Gastroesophageal sphincter (tissue), 4 donors: ENCODE results near the gene GFM1. TPM values are rescaled to one million over a fixed set of nuclear protein-coding genes. Genes with fewer than 3 reads are reported as not detected.

Source experiments
- ATAC-seq: fragments of 150-250 bp; one replicate; pipeline ENCODE4 v1.9.1; 2016; ENCODE audit warnings: mild to moderate bottlenecking, moderate library complexity
- H3K27ac ChIP-seq, 4 donors: fragments of 200-600 bp; sonication (generic) in 3 of 4; 1 replicate in 3 of 4; 2 replicates in 1 of 4; pipeline ENCODE4 v1.5.1; 2016 to 2019
- H3K27me3 ChIP-seq: fragments of 200-600 bp; sonication (generic); one replicate; pipeline ENCODE4 v1.5.1; 2019
- H3K36me3 ChIP-seq, 2 donors: fragments of 200-600 bp; sonication (generic); one replicate each; pipeline ENCODE4 v1.5.1; 2019; ENCODE audit warnings: control low read depth in 1 of 2
- H3K4me1 ChIP-seq, 3 donors: fragments of 200-600 bp; sonication (generic); 1 replicate in 2 of 3; 2 replicates in 1 of 3; pipeline ENCODE4 v1.5.1; 2016 to 2019; ENCODE audit warnings: control low read depth in 2 of 3
- H3K4me3 ChIP-seq, 2 donors: fragments of 200-600 bp; sonication (generic); one replicate each; pipeline ENCODE4 v1.5.1; 2019; ENCODE audit warnings: mild to moderate bottlenecking in 1 of 2, moderate library complexity in 1 of 2
- H3K9me3 ChIP-seq, 3 donors: fragments of 200-600 bp; sonication (generic); one replicate each; pipeline ENCODE4 v1.5.1; 2017 to 2019; ENCODE audit warnings: control low read depth in 2 of 3
- EP300 ChIP-seq: sonication (generic); formaldehyde crosslinking; IDR thresholded peaks from one replicate; pipeline ENCODE4 v1.6.1; 2017; ENCODE audit warnings: antibody characterized with exemption, mild to moderate bottlenecking
- POLR2A ChIP-seq, 2 donors: fragments of 450-650 bp; IDR thresholded peaks; one replicate each; pipeline ENCODE4 v1.6.1; 2017; ENCODE audit warnings: antibody characterized with exemption in 2 of 2, mild to moderate bottlenecking in 2 of 2, moderate library complexity in 1 of 2
- POLR2AphosphoS5 ChIP-seq: sonication (generic); formaldehyde crosslinking; IDR thresholded peaks from one replicate; pipeline ENCODE4 v1.6.1; 2017; ENCODE audit warnings: antibody characterized with exemption
- WGBS, 2 donors: methylation state at CpG; one replicate each; pipeline ENCODE4 v1.1.5; 2018; ENCODE audit warnings: low coverage in 1 of 2; 5-methylcytosine and 5-hydroxymethylcytosine counted together
- total RNA-seq, 4 donors: library from RNA; depleted of rRNA; stranded (reverse); fragments of >200 nt; gene quantifications; one replicate each; pipeline ENCODE4 v1.1.0, GENCODE V29; 2016
- TF ChIP-seq, protein P1 (sequence below), 4 experiments: fragments of 200-600 bp in 2 of 4; fragments of 450-650 bp in 2 of 4; sonication (generic) in 1 of 4; IDR thresholded peaks; one replicate each; pipeline ENCODE4 v1.5.1; 2017 to 2019; ENCODE audit warnings: antibody characterized with exemption in 4 of 4, mild to moderate bottlenecking in 2 of 4, moderate library complexity in 2 of 4

Gene GFM1
- total RNA-seq, 4 donors from 2014 or later: 43.9 to 71.6 (median 51.4) TPM

DNA sequence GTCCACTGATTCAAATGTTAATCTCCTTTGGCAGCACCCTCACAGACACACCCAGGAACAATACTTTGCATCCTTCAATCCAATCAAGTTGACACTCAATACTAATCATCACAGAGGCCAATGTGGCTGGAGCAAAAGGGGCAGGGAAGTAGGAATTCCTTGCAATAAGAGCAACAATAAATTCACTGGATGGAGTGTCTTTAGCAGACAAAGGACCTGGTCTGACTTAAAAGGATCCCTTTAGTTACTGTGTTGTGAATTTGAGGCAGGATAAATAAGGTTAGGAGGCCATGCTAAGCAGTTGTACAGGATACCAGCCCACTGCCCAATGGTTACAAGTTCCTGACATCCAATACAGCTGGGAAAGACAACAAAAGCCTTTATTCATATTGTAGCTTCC lies 12.3 kb upstream of the GFM1 start:
- no peak overlapping the region for H3K27ac ChIP-seq
- no peaks in the 10 kb centered on the region for H3K36me3 ChIP-seq
- ATAC-seq: no peak
- H3K4me1 ChIP-seq: no peaks in the 10 kb centered on the region
- H3K27me3 ChIP-seq: no peaks in the 10 kb centered on the region
- TF ChIP-seq POLR2A (IDR thresholded peaks at IDR 0.05): no peak
- no peak for TF ChIP-seq POLR2AphosphoS5
- TF ChIP-seq, protein P1, sequence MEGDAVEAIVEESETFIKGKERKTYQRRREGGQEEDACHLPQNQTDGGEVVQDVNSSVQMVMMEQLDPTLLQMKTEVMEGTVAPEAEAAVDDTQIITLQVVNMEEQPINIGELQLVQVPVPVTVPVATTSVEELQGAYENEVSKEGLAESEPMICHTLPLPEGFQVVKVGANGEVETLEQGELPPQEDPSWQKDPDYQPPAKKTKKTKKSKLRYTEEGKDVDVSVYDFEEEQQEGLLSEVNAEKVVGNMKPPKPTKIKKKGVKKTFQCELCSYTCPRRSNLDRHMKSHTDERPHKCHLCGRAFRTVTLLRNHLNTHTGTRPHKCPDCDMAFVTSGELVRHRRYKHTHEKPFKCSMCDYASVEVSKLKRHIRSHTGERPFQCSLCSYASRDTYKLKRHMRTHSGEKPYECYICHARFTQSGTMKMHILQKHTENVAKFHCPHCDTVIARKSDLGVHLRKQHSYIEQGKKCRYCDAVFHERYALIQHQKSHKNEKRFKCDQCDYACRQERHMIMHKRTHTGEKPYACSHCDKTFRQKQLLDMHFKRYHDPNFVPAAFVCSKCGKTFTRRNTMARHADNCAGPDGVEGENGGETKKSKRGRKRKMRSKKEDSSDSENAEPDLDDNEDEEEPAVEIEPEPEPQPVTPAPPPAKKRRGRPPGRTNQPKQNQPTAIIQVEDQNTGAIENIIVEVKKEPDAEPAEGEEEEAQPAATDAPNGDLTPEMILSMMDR (IDR thresholded peaks at IDR 0.05): no peak
- TF ChIP-seq EP300: no peak
- no peak overlapping the region for H3K4me3 ChIP-seq
- no peaks in the 10 kb centered on the region for H3K9me3 ChIP-seq

DNA sequence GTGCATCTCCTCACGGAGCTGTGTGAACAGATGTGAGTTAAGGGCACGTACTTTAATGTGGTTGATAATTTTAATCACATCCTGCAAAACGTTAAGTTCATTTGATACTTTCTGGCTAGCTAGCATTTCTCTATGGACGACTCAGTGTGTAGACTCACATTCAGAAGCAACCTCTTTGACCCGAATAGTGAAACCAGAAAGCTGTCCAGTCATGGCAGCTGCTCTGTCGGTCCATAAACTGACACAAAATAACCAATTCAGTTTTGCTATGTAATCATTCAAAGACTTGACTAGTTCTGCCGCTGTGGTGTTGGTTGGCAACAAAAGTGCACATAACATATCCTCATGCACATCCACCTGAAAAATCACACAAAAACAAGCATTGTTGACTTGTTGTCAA lies 3.7 kb upstream of the GFM1 start:
- H3K4me1 ChIP-seq: peaks cover 0 to 13% (median 6%) of the 10 kb centered on the region in 3 donors
- TF ChIP-seq EP300: no peak
- no peak for TF ChIP-seq POLR2AphosphoS5
- TF ChIP-seq POLR2A (IDR thresholded peaks at IDR 0.05): no peak
- TF ChIP-seq, protein P1 (IDR thresholded peaks at IDR 0.05): no peak
- ATAC-seq: no peak
- no peak overlapping the region for H3K27ac ChIP-seq
- no peaks in the 10 kb centered on the region for H3K27me3 ChIP-seq
- no peaks in the 10 kb centered on the region for H3K36me3 ChIP-seq
- no peak overlapping the region for H3K4me3 ChIP-seq
- H3K9me3 ChIP-seq: no peaks in the 10 kb centered on the region
- WGBS, 2 donors: 82 to 91% methylated on average over 5 to 7 of the region's 7 CpGs

DNA sequence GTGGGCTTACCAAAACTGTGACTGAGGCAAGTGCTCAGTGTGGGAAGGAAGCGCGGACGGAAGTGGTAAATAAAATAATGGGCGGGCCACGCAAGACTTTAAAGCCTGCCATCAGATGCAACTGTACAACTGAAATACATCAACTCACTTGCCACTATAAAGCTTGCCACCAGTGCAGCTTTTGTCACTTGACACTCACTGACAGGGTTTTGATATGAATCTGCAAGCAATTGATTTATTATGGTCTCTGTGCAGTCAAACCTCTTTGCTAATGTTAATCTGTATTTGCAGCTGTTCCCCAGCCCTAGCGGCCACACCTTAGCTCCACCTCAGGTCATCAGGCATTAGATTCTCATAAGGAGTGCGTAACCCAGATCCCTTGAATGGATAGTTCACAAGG lies 2.3 kb upstream of the GFM1 start:
- Histone ChIP-seq H3K27me3 (no peaks in the 10 kb centered on the region), H3K9me3 (no peaks in the 10 kb centered on the region), H3K4me1 (peaks cover 0 to 23% (median 6%) of the 10 kb centered on the region in 3 donors), H3K27ac (no peak overlapping the region), H3K36me3 (peaks cover 0 to 6% of the 10 kb centered on the region in 2 donors), H3K4me3 (no peak overlapping the region)
- 86 to 93% methylated on average over 1 to 5 of the region's 7 CpGs for WGBS, 2 donors
- no peak for ATAC-seq
- TF ChIP-seq POLR2AphosphoS5: no peak
- TF ChIP-seq EP300: no peak
- TF ChIP-seq, protein P1 (IDR thresholded peaks at IDR 0.05): no peak
- TF ChIP-seq POLR2A (IDR thresholded peaks at IDR 0.05): no peak

DNA sequence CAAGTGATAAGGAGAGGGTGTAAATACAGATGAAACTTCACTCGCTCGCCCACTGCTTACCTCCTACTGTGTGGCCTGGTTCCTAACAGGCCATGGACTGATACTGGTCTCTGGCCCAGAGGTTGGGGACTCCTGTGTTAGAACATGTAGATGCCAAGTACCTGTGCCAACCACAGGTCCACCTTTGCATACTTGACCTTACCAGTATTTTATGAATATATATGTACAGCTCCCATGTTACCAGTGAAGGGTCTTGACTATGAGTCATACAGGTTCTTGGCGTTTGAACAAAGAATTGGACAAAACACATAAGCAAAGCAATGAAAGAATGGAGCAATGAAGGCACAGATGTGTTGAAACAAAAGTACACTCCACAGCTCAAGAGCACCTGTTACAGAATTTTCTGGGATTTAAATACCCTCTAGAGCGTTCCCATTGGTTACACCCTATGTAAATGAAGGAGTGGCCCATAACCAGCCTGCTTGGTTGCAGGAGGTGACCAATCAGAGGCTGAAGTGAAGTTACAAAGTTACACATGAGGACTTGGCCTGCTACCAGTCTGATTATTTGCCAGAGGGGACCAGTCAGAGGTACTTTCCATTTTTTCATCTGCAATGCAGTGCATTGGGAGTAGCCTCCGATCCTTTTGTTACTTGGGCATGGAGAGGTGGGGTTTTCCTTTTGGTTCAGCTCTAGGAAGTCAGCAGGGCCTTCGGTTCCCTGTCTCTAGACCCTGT lies 1.7 kb upstream of the GFM1 start:
- Histone ChIP-seq H3K36me3 (peaks cover 0 to 11% of the 10 kb centered on the region in 2 donors), H3K27me3 (no peaks in the 10 kb centered on the region), H3K27ac (no peak overlapping the region), H3K9me3 (no peaks in the 10 kb centered on the region), H3K4me1 (peaks cover 0 to 26% (median 6%) of the 10 kb centered on the region in 3 donors), H3K4me3 (no peak overlapping the region)
- ATAC-seq: no peak
- no peak for TF ChIP-seq EP300
- TF ChIP-seq, protein P1 (IDR thresholded peaks at IDR 0.05): no peak
- TF ChIP-seq POLR2AphosphoS5: no peak
- TF ChIP-seq POLR2A (IDR thresholded peaks at IDR 0.05): no peak
- WGBS, 2 donors: 64 to 88% methylated on average over 4 to 5 of the region's 6 CpGs

DNA sequence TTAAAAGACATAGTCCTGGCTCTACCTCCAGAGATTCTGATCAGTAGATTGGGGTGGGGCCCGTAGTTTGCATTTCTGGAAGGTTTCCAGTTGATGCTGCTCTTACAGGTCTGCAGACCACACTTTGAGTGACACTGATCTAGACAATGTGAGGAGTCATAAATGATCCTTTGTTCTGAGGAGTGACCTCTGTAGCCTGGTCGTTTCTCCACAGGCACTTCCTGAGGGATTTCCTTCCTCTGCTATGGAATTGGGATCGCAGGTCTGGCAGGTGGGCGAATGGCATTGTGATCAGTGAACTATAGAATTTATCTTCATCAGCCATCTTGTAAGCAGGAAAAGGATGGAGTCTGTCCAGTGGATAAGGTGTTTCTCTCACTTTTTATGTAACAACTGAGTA lies 5.5 kb downstream of the GFM1 start:
- Histone ChIP-seq H3K36me3 (peaks cover 0 to 78% of the 10 kb centered on the region in 2 donors), H3K4me1 (peaks cover 0 to 27% (median 6%) of the 10 kb centered on the region in 3 donors), H3K9me3 (no peaks in the 10 kb centered on the region), H3K27ac (no peak overlapping the region), H3K27me3 (no peaks in the 10 kb centered on the region), H3K4me3 (no peak overlapping the region)
- WGBS, 2 donors: 53 to 87% methylated on average over 2 to 4 of the region's 4 CpGs
- ATAC-seq: no peak
- TF ChIP-seq POLR2A (IDR thresholded peaks at IDR 0.05) (no peak), POLR2AphosphoS5 (no peak)
- TF ChIP-seq, protein P1 (IDR thresholded peaks at IDR 0.05): no peak
